ENCODE data around the gene NUTM2G.

GRCh38 chr9:96883922-96884321, 44.7 kb upstream of the NUTM2G start:
- TF ChIP-seq CTCF (IDR thresholded peaks at IDR 0.05) (no peak), POLR2AphosphoS5 (IDR thresholded peaks at IDR 0.05) (no peak), POLR2A (IDR thresholded peaks at IDR 0.05) (no peak), EP300 (IDR thresholded peaks at IDR 0.05) (no peak)

Measured in stomach (tissue), 4 donors.